A673 (cell line): ENCODE data around the gene HPCAL1. TPM values are rescaled to one million over a fixed set of nuclear protein-coding genes. Genes with fewer than 3 reads are reported as not detected.
"Not testable (repeated sequence)": the region's sequence is repeated elsewhere in the genome, so short reads cannot be mapped to it uniquely, and the experiment has no call there.

ENCODE experiments used
- BruUV-seq: library from RNA; stranded (reverse); fragments of 400-500 nt; replicated peaks from 2 replicates; lab custom pipeline; 2021; lab: Mats Ljungman, UMichigan
- CTCF ChIA-PET: fragments of 300-600 bp; sonication (Branson Sonifier 250); formaldehyde crosslinking; loops from one replicate; lab custom pipeline; 2022; ENCODE audit warnings: antibody characterized with exemption; lab: Charles Lee
- POLR2A ChIA-PET: fragments of 300-600 bp; sonication (Branson Sonifier 250); formaldehyde crosslinking; loops from one replicate; lab custom pipeline; 2022; ENCODE audit warnings: antibody characterized with exemption; ENCODE audit not compliant: low non-redundant PET; lab: Charles Lee
- DNase-seq: peaks from one replicate; pipeline ENCODE4 v3.0.0-alpha.2; 2015; ENCODE audit warnings: low spot score
- H3K27ac ChIP-seq: fragments of 200-600 bp; sonication (generic); 2 replicates; pipeline ENCODE4 v1.5.1; 2016; ENCODE audit warnings: mixed run types, low read depth, mild to moderate bottlenecking, mixed read lengths, antibody characterized with exemption, low read length; ENCODE audit not compliant: poor library complexity, severe bottlenecking
- H3K27me3 ChIP-seq: fragments of 200-600 bp; sonication (generic); replicated peaks from 2 replicates; pipeline ENCODE4 v1.6.1; 2017; ENCODE audit warnings: mixed run types, low read depth, mild to moderate bottlenecking, mixed read lengths, antibody characterized with exemption, low read length; ENCODE audit not compliant: insufficient read depth, poor library complexity
- H3K36me3 ChIP-seq: fragments of 200-600 bp; sonication (generic); 2 replicates; pipeline ENCODE4 v1.6.1; 2016; ENCODE audit warnings: mixed run types, mild to moderate bottlenecking, mixed read lengths, antibody characterized with exemption, low read length; ENCODE audit not compliant: insufficient read depth, poor library complexity, severe bottlenecking
- H3K4me1 ChIP-seq: fragments of 200-600 bp; sonication (generic); 2 replicates; pipeline ENCODE4 v1.6.1; 2017; ENCODE audit warnings: mixed run types, mild to moderate bottlenecking, mixed read lengths, antibody characterized with exemption, low read length; ENCODE audit not compliant: insufficient read depth, poor library complexity, severe bottlenecking
- H3K4me3 ChIP-seq: fragments of 200-600 bp; sonication (generic); 2 replicates; pipeline ENCODE4 v1.5.1; 2016; ENCODE audit warnings: low read depth, mixed run types, mild to moderate bottlenecking, mixed read lengths, low read length; ENCODE audit not compliant: poor library complexity, severe bottlenecking
- H3K9me3 ChIP-seq: fragments of 200-600 bp; sonication (generic); 2 replicates; pipeline ENCODE4 v1.6.1; 2016; ENCODE audit warnings: mixed run types, low read depth, mild to moderate bottlenecking, mixed read lengths, antibody characterized with exemption, low read length; ENCODE audit not compliant: poor library complexity, severe bottlenecking
- CTCF ChIP-seq: fragments of 300-800, 200-600 bp; sonication (generic); conservative IDR thresholded peaks from 2 replicates; pipeline ENCODE4 v1.5.1; 2017; ENCODE audit warnings: low read depth, mild to moderate bottlenecking, antibody characterized with exemption, low read length, moderate library complexity, mixed read lengths
- EZH2 ChIP-seq: fragments of 200-600 bp; sonication (generic); IDR thresholded peaks from 2 replicates; pipeline ENCODE4 v1.6.1; 2017; ENCODE audit warnings: borderline replicate concordance, low read depth, mild to moderate bottlenecking, mixed read lengths, antibody characterized with exemption, low read length; ENCODE audit not compliant: poor library complexity, severe bottlenecking
- intact Hi-C: fragments of 100-400 bp; cut with micrococcal nuclease; formaldehyde crosslinking; loops from one replicate; pipeline ENCODE4 v1.10.0; 2022; ENCODE audit not compliant: unreplicated experiment
- total RNA-seq: library from RNA; stranded (reverse); gene quantifications from 2 replicates; pipeline ENCODE4 v1.2.3, GENCODE V29; 2021

The HPCAL1 gene
- total RNA-seq, 1 experiment from 2014 or later, result 9.7 TPM

GRCh38 chr2:10453905-10454298 is 151.2 kb downstream of the HPCAL1 start:
- Histone ChIP-seq H3K4me1 (peaks cover 14% of the 10 kb centered on the region), H3K9me3 (no peaks in the 10 kb centered on the region), H3K36me3 (no peaks in the 10 kb centered on the region), H3K27me3 (no peaks in the 10 kb centered on the region), H3K4me3 (no peak overlapping the region), H3K27ac (no peak overlapping the region)
- TF ChIP-seq CTCF (no peak), EZH2 (no peak)
- BruUV-seq, result no TSS peak
- CTCF ChIA-PET, result no interaction called here
- POLR2A ChIA-PET, result no interaction called here
- intact Hi-C loops, result no loop called here
- no peak for DNase-seq

- H3K4me1 ChIP-seq, result peaks cover 8% of the 10 kb centered on the region
- H3K27me3 ChIP-seq, result no peaks in the 10 kb centered on the region
- H3K4me3 ChIP-seq, result no peak overlapping the region
- H3K9me3 ChIP-seq, result no peaks in the 10 kb centered on the region
- ChIA-PET CTCF (no interaction called here), POLR2A (no interaction called here)
- DNase-seq, result no peak
- no peak for TF ChIP-seq EZH2
- no peak for TF ChIP-seq CTCF
- intact Hi-C loops, result no loop called here
- no TSS peak for BruUV-seq
- H3K36me3 ChIP-seq, result no peaks in the 10 kb centered on the region
- no peak overlapping the region for H3K27ac ChIP-seq
Measured at GRCh38 chr2:10454505-10454904, 151.8 kb downstream of the HPCAL1 start.

GRCh38 chr2:10457195-10457594 is 154.5 kb downstream of the HPCAL1 start:
- H3K4me3 ChIP-seq, H3K9me3 ChIP-seq, H3K36me3 ChIP-seq, H3K27me3 ChIP-seq, POLR2A ChIA-PET, intact Hi-C loops, CTCF ChIA-PET, BruUV-seq, DNase-seq, H3K4me1 ChIP-seq, H3K27ac ChIP-seq: not testable (repeated sequence)

GRCh38 chr2:10457846-10458598 is 155.3 kb downstream of the HPCAL1 start:
- Histone ChIP-seq H3K27me3 (no peaks in the 10 kb centered on the region), H3K4me1 (no peaks in the 10 kb centered on the region), H3K4me3 (no peak overlapping the region), H3K9me3 (no peaks in the 10 kb centered on the region), H3K27ac (no peak overlapping the region), H3K36me3 (no peaks in the 10 kb centered on the region)
- no peak for DNase-seq
- TF ChIP-seq CTCF (no peak), EZH2 (no peak)
- BruUV-seq, result no TSS peak
- CTCF ChIA-PET, result no interaction called here
- intact Hi-C loops, result no loop called here
- POLR2A ChIA-PET, result interaction anchor here (0.6 kb wide), 1 partner anchor 15 kb away, joined by 3 read pairs; no protein-coding TSS in a partner anchor
